Effector memory CD4-positive, alpha-beta T cell (primary cell): ENCODE data around the gene FGD4.
A peak's percentile ranks its signal among the peaks of the same experiment; 100 is the strongest.

Source experiments
- DNase-seq, 3 donors: peaks; one replicate each; pipeline ENCODE4 v3.0.0-alpha.2; 2020
- H3K27ac ChIP-seq: 2 replicates; pipeline ENCODE4 v1.7.0; 2013; ENCODE audit warnings: mild to moderate bottlenecking, low read length, moderate library complexity; ENCODE audit not compliant: insufficient read depth, poor library complexity, severe bottlenecking
- H3K27me3 ChIP-seq: replicated peaks from 2 replicates; pipeline ENCODE4 v1.7.0; 2013; ENCODE audit warnings: mild to moderate bottlenecking, low read length; ENCODE audit not compliant: insufficient read depth, control insufficient read depth, poor library complexity, severe bottlenecking
- H3K36me3 ChIP-seq: 2 replicates; pipeline ENCODE4 v1.7.0; 2013; ENCODE audit warnings: mild to moderate bottlenecking, low read length, moderate library complexity; ENCODE audit not compliant: control insufficient read depth, insufficient read depth
- H3K4me1 ChIP-seq: 2 replicates; pipeline ENCODE4 v1.7.0; 2013; ENCODE audit warnings: low read length, mild to moderate bottlenecking; ENCODE audit not compliant: control insufficient read depth, insufficient read depth, poor library complexity, severe bottlenecking
- H3K4me3 ChIP-seq: 2 replicates; pipeline ENCODE4 v1.7.0; 2013; ENCODE audit warnings: low read length, low read depth, mild to moderate bottlenecking; ENCODE audit not compliant: insufficient read depth, poor library complexity, severe bottlenecking
- H3K9me3 ChIP-seq: 2 replicates; pipeline ENCODE4 v1.7.0; 2013; ENCODE audit warnings: mild to moderate bottlenecking, low read length, moderate library complexity; ENCODE audit not compliant: control insufficient read depth
- total RNA-seq, 3 donors: gene quantifications; one replicate each; lab custom pipeline; 2026; lab: John Stamatoyannopoulos, UW

FGD4 gene
- total RNA-seq: 0.17 to 1.9 (median 1.0) reads per million in 3 donors

DNA sequence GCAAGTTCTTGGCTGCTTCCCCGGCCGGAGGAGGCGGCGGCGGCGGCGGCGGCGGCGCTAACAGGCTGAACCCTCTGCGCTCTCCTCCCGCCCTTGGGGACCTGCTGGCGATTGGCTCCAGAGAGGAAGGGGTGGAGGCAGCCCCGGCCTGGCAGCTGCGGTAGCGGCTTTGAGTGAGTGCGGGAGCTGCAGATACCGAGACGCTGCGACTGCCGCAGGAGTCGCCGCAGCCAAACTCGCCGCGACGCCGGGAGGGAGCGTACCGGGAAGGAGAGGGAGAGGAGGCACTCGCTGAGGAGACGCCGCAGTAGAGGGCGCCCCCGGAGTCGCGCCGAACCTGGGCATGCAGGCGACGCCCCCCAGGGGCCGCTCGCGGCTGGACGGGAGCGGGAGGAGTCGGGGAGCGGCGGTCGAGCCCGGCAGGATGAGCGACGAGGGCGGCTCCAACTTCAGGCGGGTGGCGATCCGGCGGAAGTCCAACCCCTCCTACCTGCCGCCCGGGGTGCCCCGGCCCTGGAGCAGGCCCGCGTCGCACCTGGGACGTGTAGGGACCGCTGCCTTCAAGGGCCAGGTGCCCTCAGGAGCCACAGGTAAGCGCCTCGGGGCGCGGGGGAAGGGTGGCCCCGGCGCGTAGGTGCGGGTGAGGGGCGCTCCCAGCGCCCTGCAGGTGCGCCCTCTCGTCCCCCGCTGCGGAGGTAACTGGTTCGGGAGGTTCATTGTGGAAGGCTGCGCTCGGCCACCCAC, at the start of gene FGD4:
FGD4 (plus strand) TSS at position 189 of the 744 bp plus-strand sequence.
- H3K27me3 ChIP-seq: peaks cover 7% of the 10 kb centered on the region
- H3K4me1 ChIP-seq: peaks cover 9% of the 10 kb centered on the region
- H3K36me3 ChIP-seq: no peaks in the 10 kb centered on the region
- no peak within 1 kb of the TSS for H3K27ac ChIP-seq
- peak within 1 kb of the TSS; percentile 67 for H3K4me3 ChIP-seq
- peak in 2 of 3 donors; percentile 18 to 29 for DNase-seq
- H3K9me3 ChIP-seq: no peaks in the 10 kb centered on the region

DNA sequence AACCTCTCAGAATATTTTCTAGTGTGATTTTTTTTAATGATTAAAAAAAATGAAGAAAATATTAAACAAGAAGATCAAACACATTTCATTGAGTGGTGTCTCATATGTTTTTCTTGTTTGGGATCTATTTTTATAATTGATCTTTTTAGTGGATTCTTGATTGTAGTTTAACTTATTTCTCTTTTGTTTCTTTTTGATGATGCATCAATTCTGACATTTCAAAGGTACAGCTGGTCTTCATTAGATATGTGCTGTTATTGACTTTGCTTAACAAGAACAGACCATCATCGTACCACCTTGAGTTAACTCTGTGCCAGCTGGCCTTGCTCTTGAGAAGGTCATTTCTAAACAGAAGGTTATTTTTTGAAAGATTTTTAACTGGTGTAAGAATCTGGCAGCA, 45.8 kb upstream of the FGD4 start:
- no peak overlapping the region for H3K27ac ChIP-seq
- no peak for DNase-seq

DNA sequence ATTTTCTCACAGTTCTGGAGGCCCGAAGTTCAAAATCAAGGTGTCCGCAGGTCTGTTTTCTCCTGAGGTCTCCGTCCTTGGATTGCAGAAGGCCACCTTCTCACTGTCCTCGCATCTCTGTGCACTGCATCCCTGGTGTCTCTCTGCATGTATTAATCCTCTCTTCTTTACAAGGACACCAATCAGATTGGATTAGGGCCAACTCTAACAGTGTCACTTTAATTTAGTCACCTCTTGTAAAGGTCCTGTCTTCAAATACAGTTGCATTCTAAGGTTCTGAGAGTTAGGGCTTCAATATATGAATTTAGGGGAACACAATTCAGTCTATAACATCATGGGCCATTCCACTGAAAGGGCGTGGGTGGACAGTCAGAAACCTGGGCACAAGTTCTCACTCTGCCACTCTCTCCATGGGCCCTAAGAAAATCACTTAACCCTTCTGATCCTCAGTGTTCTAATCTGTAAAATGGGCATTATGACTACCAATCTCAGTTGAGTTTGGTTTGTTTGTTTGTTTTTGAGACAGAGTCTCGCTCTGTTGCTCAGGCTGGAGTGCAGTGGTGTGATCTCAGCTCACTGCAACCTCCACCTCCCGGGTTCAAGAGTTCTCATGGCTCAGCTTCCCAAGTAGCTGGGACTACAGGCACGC, 41.6 kb upstream of the FGD4 start:
- Histone ChIP-seq H3K9me3 (no peaks in the 10 kb centered on the region), H3K27ac (no peak overlapping the region), H3K4me1 (no peaks in the 10 kb centered on the region), H3K4me3 (no peak overlapping the region), H3K27me3 (no peaks in the 10 kb centered on the region), H3K36me3 (no peaks in the 10 kb centered on the region)
- no peak for DNase-seq

More for the DNA sequence above, 45.8 kb upstream of the FGD4 start:
- Histone ChIP-seq H3K9me3 (no peaks in the 10 kb centered on the region), H3K27me3 (no peaks in the 10 kb centered on the region), H3K36me3 (no peaks in the 10 kb centered on the region), H3K4me3 (no peak overlapping the region), H3K4me1 (no peaks in the 10 kb centered on the region)

DNA sequence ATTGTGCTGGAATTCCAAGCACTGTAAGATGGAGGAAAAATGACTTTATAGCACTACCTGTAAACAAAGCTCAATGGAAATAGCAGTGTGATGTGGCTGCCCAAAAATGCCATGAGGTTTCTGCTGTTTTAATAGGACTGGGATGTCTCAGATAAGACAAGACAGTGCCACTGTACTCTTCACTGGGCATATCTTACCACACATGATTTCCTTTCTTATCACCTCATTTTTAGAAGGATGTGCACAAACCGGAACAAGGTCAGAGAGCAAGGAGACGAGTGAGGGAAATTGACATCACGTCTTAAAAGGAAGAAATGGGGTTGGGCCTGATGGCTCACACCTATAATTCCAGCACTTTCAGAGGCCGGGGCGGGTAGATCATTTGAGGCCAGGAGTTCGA, 38.4 kb upstream of the FGD4 start:
- no peaks in the 10 kb centered on the region for H3K9me3 ChIP-seq
- H3K27me3 ChIP-seq: no peaks in the 10 kb centered on the region
- H3K4me1 ChIP-seq: no peaks in the 10 kb centered on the region
- no peak for DNase-seq
- no peak overlapping the region for H3K4me3 ChIP-seq
- H3K27ac ChIP-seq: no peak overlapping the region
- H3K36me3 ChIP-seq: no peaks in the 10 kb centered on the region

DNA sequence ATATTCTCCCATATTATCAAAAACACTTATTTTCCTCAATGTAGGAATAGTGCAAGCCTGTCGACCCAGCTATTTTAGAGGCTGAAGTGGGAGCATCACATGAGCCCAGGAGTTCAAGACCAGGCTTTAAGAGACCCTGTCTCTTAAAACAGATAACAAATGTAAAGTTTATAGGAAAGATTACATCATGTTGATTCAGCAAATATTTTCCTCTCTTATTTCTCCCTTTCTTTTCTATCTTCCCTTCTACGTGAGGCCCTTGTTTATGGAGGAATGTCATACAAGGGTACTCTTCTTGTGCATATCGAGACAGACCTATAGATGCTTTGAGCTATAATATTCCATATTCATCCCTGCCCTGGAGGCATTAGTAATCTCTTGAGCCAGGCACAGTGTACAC, 36.5 kb upstream of the FGD4 start:
- Histone ChIP-seq H3K36me3 (no peaks in the 10 kb centered on the region), H3K27me3 (no peaks in the 10 kb centered on the region), H3K9me3 (no peaks in the 10 kb centered on the region), H3K27ac (no peak overlapping the region), H3K4me3 (no peak overlapping the region), H3K4me1 (no peaks in the 10 kb centered on the region)
- no peak for DNase-seq

DNA sequence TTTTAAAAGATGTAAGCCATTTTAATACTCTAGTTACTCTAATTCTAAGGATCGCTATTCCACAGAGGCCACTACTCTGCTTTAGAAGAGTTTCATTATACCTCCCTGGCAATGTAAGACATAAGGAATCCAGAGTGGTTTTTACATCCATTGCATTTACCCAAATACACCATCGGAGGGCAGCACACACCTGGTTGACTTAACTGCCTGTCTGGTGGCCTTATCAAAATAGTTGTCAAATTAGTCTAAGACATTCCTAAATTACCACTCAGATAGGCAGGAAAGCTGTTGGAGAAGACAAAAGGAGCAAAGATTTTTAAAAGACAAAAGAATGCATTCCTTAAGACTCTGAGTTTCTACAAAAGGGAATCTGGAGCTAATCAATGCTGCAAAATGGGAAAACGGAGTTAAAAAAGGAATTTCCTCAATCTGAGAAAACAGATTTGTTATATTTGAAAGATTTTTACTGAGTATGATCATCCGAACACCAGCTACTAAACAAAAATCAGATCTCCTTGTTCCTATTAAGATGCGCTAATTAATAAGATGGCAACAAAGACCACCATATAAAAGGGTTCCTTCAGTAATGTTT, 33.8 kb upstream of the FGD4 start:
- Histone ChIP-seq H3K4me1 (no peaks in the 10 kb centered on the region), H3K27ac (no peak overlapping the region)
- peak in 1 of 3 donors; percentile 8 for DNase-seq

DNA sequence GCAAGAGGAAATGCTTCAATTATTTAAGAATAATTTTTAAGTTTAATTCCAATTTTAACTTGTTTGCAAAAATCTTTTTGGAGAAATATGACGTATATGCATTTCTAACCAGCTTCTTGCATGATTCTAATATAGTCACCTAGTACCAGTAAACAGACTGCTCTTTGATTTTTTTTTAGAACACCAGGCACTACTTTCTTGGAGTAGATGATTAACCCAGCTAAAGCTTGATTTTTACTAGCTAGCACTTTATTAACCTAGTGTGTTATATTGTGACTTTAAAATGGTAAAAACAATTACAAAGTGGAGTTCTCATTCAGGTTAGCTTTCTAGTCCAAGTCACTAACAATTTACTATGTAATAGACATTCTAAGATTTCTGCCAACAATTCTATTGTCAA, 32.6 kb upstream of the FGD4 start:
- no peak overlapping the region for H3K4me3 ChIP-seq
- H3K27me3 ChIP-seq: no peaks in the 10 kb centered on the region
- no peak for DNase-seq
- H3K4me1 ChIP-seq: no peaks in the 10 kb centered on the region
- H3K36me3 ChIP-seq: no peaks in the 10 kb centered on the region
- no peak overlapping the region for H3K27ac ChIP-seq
- no peaks in the 10 kb centered on the region for H3K9me3 ChIP-seq

More for the DNA sequence above, 33.8 kb upstream of the FGD4 start:
- Histone ChIP-seq H3K4me3 (no peak overlapping the region), H3K27me3 (no peaks in the 10 kb centered on the region), H3K36me3 (no peaks in the 10 kb centered on the region), H3K9me3 (no peaks in the 10 kb centered on the region)

DNA sequence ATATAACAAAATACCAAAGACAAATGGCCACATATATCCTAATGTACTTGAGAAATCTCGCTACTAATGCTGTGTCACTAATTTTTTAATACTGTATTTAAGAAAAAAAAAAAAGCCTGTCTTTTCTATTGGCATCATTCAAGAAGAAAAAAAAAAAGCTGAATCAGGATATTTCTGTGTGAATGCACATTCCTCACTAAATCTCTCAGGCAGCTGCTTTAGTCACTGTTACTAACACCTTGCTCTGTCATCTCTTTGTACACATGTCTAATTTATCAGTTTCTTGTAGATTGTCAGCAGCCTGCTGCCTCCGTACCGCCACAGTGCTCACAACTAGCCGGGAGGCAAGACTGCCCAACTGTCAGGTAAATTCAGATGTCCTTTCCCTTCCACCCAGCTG, 32.0 kb upstream of the FGD4 start:
- no peaks in the 10 kb centered on the region for H3K27me3 ChIP-seq
- no peaks in the 10 kb centered on the region for H3K9me3 ChIP-seq
- H3K36me3 ChIP-seq: no peaks in the 10 kb centered on the region
- no peak overlapping the region for H3K27ac ChIP-seq
- no peak for DNase-seq
- H3K4me1 ChIP-seq: no peaks in the 10 kb centered on the region
- no peak overlapping the region for H3K4me3 ChIP-seq

DNA sequence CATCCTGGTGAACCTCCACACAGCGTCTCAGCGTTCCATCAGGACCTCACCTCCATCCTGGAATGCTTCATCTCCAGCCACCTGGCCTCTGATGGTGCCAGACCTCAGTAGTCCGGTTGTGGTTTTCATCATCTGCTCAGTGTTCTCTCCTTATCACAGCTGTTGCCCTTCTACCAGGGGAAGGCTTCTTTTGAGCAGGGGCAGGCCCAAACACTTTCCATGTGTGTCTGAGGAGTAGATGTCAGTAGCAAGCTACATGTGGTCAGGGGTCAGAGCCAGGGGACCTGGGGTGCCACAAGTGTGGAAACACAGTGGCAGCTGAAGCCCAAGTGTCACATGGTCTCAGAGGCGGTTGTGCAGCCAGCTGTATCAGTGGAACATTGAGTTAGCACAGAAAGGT, 30.2 kb upstream of the FGD4 start:
- Histone ChIP-seq H3K36me3 (no peaks in the 10 kb centered on the region), H3K4me3 (no peak overlapping the region), H3K4me1 (no peaks in the 10 kb centered on the region), H3K9me3 (no peaks in the 10 kb centered on the region), H3K27ac (no peak overlapping the region), H3K27me3 (no peaks in the 10 kb centered on the region)
- no peak for DNase-seq
